Left lobe of liver (tissue), 2 donors: ENCODE data around the gene STXBP3. TPM values are rescaled to one million over a fixed set of nuclear protein-coding genes. Genes with fewer than 3 reads are reported as not detected.
"Not testable (repeated sequence)": the region's sequence is repeated elsewhere in the genome, so short reads cannot be mapped to it uniquely, and the experiment has no call there.

Source experiments
- ATAC-seq: fragments of 200-7000 bp; cut with Tn5 transposase; one replicate; pipeline ENCODE4 v1.9.1; 2020; ENCODE audit warnings: mild to moderate bottlenecking, moderate library complexity
- DNase-seq: peaks from one replicate; pipeline ENCODE4 v3.0.0-alpha.2; 2020; ENCODE audit warnings: low spot score
- total RNA-seq: library from RNA; stranded (reverse); gene quantifications from one replicate; pipeline ENCODE4 v1.2.1, GENCODE V29; 2021
- donor health status: DM: no; HTN: no; CAD: no; lungs with moderate emphysema.
- donor health status: DM: no; HTN: yes; CAD: no.

STXBP3 gene, protein sequence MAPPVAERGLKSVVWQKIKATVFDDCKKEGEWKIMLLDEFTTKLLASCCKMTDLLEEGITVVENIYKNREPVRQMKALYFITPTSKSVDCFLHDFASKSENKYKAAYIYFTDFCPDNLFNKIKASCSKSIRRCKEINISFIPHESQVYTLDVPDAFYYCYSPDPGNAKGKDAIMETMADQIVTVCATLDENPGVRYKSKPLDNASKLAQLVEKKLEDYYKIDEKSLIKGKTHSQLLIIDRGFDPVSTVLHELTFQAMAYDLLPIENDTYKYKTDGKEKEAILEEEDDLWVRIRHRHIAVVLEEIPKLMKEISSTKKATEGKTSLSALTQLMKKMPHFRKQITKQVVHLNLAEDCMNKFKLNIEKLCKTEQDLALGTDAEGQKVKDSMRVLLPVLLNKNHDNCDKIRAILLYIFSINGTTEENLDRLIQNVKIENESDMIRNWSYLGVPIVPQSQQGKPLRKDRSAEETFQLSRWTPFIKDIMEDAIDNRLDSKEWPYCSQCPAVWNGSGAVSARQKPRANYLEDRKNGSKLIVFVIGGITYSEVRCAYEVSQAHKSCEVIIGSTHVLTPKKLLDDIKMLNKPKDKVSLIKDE
- total RNA-seq, result 16.2 TPM

DNA sequence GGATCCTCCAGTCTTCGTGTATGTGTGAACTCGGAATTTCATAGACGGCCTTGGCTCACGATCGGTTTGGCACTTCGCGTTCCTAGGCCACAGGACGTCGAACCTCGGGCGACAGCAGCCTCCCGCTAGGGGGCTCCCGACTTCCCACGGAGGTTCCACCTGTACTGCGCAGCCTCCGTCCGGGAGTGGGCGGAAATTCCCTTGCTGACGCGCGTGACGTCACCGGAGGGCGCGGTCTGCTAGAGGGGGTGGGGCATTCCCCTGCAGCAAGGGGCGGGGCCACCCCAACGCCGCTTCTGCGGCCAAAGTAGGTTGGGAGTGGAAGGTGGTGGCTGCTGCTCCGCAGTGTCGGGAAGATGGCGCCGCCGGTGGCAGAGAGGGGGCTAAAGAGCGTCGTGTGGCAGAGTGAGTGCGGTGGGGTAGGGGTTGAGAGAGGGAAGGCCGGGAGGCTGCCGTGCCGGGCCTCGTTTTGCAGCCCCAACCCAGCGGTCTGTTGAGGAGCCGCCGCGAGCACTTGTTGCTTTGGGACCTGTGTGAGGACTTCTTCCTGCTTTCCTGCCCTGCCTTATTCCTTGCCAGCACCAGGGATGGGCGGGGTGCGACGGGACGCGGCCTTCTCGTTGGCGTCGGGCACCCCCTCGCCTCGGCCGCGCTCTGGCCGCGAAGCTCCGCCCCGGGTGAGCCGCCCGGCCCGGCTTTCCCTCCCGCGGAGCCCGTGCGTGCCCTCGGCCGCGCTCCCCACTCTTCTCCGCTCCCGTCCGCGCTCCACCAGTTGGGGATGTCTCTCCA, at the start of gene STXBP3:
Gene STXBP3, plus strand, starts transcription at position 293 of the 789 bp plus-strand sequence. Its CDS starts 64 bp downstream, at position 357.
- DNase-seq (peak; percentile 99), ATAC-seq (peak; percentile 94)

DNA sequence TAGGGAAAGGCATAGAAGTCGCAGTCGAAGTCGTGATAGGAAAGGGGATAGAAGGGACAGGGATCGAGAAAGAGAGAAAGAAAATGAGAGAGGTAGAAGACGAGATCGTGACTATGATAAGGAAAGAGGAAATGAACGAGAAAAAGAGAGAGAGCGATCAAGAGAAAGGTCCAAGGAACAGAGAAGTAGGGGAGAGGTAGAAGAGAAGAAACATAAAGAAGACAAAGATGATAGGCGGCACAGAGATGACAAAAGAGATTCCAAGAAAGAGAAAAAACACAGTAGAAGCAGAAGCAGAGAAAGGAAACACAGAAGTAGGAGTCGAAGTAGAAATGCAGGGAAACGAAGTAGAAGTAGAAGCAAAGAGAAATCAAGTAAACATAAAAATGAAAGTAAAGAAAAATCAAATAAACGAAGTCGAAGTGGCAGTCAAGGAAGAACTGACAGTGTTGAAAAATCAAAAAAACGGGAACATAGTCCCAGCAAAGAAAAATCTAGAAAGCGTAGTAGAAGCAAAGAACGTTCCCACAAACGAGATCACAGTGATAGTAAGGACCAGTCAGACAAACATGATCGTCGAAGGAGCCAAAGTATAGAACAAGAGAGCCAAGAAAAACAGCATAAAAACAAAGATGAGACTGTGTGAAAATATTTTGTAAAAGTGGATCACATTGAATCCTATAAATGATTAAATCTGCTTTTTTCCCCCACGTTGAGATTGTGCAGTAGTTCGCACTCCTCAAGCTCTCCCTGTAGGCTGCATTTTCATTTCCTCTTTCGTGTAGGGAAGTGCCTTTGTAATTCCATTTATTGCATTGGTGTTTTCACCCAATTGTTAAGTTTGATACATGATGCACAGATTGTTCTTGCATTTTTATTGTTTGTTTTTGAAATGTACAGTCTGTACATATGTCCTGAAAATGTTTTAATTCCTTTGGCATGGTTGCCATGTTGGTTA, 46.8 kb upstream of the STXBP3 start:
- DNase-seq (no peak), ATAC-seq (no peak)

DNA sequence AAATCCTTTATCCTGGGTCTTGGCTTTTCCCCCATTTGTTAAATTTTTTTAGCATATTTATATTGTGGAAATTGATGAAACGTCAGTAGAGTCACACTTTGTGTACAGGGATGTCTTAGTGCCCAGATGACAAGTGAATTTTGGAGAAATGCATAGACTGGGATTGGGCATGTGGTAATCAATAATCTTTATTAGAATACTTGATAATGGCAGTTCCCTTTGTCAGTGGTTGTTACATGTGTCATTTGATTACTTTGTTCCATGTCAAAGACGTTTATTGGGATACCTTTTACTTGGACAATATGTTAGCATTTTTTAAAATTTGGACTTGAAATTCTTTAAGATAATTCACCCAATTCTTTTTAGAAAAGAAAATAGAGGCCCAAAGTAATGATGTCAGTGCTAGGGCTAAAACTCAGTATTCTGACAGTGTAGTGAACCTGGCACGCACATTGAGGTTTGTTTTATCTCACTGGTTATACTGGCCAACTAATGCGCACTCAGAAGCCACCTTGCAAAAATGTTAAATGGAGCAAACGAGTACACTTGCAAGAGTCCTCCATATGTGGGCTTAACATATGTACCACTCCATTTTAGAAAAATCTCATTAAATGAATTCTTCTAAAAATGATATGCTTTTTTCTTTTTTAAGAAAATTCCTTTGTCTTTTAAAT, 45.2 kb upstream of the STXBP3 start:
- ATAC-seq (no peak), DNase-seq (no peak)

DNA sequence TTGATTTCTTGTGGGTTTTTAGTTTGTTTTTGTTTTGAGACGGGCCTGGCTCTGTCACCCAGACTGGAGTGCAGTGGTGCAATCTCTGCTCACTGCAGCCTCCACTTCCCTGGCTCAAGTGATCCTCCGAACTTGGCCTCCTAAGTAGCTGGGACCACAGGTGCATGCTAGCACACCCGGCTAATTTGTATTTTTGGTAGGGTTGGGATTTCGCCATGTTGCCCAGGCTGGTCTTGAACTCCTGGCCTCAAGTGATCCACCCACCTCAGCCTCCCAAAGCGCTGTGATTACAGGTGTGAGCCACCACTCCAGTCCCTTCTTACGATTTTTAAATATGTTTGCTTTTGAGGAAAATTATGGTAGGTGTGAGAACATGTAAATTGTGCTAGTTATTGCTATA, 44.4 kb upstream of the STXBP3 start:
- not testable (repeated sequence) for ATAC-seq, DNase-seq

DNA sequence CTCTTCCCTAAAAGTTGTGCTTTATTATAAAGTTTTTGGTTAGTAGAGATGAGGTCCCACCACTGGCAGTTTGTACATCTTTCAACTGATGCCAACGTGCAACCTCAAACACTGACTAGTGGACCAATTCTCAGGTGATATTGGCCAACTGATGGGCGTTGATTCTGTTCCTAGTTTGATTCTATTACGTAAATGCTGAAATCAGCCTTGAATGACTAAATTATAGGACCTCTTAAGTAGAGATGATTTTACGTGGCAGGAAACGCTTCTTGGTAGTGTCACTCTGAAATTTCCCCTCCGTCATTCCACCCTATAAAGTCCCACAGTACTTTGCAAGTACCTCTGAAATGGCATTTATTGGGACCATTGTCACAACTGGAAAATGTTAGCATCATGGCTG, 42.5 kb upstream of the STXBP3 start:
- no peak for ATAC-seq
- no peak for DNase-seq

DNA sequence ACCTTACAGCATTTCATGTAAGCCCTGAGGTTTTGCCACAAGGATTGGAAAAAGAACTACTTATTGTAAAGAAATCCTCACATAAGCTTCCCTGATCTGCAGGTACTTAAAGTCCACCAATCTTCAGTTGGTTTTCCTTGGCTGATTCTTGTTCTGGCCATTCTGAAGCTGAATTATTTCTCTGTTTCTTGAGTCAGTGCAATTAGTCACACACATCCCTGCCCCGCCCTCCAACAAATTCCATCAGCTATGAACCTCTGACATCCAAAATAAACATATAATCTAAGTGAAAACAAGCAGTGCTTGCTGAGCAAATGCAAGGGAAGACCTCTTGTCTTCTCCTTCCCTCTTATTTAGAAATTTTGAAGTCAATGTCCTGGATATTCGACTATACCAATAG, 42.0 kb upstream of the STXBP3 start:
- no peak for ATAC-seq
- DNase-seq, result no peak

DNA sequence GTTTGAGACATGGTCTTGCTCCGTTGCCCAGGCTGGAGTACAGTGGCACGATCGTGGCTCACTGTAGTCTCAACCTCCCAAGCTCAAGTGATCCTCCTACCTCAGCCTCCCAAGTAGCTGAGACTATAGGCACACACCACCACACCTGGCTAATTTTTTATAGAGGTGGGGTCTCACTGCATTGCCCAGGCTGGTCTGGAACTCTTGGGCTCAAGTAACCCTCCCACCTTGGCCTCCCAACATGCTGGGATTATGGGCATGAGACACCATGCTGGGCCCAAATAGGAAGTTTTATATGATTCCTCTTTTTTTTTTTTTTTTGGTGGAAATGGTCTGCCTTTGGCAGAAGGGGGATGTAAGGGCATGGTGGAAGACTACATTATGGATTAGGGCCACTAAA, 39.8 kb upstream of the STXBP3 start:
- ATAC-seq, result no peak
- no peak for DNase-seq

DNA sequence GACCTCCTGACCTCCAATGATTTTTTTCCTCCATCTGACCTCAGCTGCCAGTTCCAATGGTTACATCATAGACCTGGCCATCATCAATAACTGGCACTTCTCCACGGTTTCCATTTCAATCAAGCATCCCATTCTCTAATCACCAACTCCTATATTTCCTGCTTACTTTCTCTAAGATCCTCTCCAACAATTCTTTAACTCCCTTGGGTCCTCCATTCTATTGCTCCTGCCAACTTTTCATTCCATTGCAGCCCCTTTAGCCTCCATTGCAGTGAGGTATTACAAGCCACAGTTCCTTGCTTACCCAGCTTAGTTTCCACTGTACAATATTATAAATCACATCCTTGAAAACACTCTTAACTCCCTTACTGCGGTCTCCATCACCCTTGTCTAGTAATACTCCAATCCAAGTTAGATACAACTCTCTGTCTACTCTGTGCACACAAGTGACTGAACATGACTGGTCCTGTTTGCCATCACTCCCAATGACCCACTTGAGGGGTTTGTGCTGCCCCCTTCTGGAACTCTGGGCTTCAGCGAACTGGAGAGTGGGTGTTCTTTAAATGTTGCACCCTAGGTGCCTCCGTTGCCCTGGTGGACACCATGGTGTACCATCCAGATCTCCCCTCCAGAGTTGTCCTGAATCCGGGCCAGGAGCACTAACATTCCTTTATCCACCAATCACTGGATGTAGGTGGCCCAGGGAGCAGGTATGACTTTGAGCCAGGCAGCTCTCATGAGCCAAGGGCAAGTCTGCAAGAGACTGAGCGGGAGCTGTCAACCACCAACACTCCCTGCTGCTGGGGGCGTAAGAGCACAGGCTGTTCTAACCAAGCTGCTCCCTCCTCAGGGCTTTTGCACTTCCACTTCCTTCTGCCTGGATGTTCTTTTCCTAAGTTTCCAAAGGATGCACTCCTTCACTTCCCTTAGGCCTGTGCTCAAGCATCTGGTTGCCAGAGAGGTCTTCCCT, 37.5 kb upstream of the STXBP3 start:
- DNase-seq (no peak), ATAC-seq (no peak)

DNA sequence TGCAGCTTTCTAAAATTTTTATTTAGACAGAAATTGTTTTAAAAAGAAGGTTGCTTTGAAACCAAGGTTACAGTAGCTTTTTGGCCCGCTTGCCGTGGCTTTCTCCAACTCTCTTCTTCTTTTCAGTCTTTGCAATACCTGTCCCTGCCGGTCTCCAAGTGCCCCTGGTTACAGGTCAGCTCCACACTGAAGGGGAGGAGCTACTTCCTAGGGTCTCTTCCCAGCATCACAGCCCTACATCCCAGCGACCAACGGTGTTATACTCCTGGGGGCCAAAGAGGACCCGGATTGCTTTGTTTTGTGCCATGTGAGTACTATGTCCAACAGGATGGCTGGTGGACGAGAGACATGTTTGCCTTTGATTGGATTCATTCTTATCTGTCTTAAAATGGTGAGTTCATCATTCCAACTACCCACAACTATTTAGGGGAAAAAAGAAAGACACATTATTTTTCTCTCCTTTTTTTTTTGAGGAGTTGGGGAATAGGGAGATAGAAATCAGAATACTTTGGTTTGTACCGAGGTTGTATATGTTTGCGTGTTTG, 33.8 kb upstream of the STXBP3 start, which contains the start of gene FNDC7:
Gene FNDC7, plus strand, starts transcription at position 303 of the 545 bp plus-strand sequence. Its CDS starts 26 bp downstream, at position 329.
- DNase-seq (no peak), ATAC-seq (no peak)

DNA sequence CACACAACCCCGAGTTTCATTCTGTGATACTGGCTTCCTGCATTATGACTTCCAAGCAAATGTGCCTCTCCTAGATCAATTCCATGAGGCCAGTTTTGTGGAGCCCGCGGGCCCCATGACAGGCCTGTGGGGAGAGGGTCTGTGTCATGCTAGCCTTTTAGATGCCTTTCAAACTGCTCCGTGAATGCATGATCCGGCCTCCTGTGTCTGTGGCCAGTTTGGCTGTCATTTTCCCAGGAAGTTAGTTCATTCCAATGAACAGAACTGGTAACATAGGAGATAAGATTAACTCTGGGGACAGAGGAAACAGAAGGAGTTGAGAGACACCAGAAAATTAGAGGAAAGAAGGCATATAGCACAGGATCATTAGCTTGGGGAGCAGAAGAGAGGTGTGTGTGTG, 30.5 kb upstream of the STXBP3 start:
- DNase-seq (no peak), ATAC-seq (no peak)

DNA sequence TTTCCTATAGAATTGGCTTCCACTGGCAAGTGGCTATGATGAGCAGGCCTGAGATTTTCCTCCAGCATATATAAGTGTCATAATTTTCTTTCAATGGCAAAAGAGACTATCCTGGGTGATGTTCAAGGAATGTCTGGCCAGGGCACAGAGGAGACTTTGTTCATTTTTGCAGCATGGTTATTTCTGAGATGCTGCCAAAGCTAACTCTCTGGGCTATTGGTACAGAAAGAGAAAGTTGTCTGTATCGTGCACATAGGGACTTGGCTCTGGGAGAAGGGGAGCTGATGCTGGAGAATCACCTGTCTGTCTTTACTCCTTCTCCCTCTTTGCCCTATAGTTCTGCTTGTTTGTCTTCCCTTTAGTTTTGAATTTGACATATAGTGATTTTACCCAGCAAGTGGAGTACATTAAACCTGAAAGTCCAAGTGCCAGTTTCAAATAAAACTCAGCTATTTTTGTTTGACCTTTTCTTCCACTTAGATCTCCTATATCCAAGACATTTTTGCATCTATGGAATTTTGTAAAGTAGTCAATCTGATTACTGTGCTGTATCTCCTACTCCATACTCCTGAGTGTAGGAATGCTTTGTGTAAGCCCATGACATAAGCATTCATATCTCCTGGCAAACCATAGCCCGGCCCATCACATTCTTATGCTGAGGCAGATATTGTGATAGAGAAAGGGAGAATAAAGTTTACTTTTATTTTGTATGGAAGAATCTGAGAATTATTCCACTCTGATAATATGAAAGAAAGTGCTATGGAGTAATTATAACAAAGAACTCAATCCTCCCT, 29.8 kb upstream of the STXBP3 start:
- ATAC-seq (no peak), DNase-seq (no peak)

DNA sequence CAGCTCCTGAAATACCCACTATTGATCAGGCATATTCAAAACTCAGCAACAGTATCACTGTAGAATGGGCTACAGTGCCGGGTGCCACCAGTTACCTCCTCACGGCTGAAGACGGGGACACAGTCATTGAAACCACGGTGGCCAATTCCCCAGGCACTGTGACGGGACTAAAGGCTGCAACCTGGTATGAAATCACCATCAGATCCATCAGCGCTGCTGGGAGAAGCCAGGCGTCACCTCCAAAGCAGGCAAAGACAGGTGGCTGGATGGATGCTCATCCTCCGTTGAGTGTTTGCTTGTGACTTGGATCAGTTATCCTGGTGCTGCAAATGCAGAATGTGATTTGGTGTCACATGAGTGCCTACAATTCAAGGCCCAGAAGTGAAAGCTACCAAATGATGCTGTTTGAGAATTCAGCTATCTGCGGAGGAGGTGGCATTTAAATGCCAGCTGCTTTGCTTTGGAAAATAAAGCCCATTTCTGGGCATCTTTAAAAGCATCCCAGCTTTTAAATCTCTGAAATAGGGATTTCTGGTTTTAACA, 28.6 kb upstream of the STXBP3 start:
- DNase-seq (no peak), ATAC-seq (no peak)

DNA sequence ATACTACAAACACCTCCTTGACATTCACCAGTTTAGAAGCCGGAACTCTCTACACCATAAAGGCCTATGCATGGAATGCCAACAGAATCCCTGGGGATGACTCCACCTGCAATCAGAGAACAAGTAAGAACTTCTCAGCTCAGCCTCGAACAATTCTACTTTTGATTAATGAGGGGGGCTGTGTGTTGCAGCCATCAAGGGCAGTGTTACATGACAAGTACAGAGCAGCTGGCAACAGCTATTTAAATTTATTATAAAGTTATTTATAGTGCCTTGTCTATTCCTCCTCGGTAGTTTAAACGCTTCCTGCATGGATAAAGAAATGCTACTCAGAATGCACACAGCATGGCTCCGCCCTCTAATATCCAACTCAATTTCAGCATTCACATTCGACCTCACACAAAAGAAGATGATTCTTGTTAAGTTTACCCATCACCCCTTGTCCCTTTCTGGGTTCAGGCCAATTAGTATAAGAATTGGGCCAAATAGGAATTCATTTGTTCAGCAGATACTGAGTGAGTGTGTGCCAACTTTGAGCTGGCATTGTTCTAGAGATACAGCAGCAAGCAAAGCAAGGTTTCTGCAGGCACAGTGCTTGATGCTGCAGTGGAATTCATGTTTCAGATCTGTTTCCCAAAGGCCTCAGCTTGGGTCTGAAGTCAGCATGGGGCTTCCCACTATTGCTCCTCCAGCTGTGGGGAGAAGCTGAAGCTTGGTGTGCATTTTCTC, 27.4 kb upstream of the STXBP3 start:
- ATAC-seq (no peak), DNase-seq (no peak)

DNA sequence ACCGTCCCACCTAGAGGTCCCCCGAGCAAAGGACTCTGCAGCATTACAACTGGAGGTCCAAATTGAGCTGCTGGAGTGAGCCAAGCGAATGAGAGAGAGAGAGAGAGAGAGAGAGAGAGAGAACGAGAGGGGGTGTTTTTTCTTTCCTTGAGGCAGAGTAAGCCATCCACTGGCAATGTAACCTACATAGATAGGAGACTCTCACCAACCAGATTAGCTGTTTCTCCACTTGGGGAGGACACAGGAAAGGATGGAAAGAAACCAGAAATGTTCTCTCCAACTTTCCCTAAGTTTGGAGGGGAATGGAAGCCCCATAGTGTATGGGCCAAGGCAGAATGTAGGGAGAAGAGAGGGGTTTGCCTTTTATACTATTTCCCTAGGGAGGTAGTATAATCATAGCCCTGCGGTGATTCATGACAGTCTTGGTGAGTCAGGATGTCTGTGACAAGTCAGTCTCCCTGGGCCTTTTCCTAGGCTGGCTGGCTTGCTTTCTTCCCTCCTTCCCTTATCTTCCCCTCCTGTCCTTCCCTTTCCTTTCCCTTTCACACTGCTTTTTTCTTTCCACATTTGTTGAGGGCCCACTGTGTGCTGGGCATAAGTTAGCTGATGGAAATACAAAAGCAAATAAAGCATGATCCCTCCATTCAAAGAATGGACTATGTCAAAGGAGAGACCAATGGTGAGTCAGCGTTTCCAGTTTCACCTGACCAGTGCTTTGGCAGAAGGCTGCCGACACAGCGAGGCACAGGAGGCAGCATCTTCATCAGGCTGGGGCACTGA, 26.6 kb upstream of the STXBP3 start:
- ATAC-seq, result no peak

DNA sequence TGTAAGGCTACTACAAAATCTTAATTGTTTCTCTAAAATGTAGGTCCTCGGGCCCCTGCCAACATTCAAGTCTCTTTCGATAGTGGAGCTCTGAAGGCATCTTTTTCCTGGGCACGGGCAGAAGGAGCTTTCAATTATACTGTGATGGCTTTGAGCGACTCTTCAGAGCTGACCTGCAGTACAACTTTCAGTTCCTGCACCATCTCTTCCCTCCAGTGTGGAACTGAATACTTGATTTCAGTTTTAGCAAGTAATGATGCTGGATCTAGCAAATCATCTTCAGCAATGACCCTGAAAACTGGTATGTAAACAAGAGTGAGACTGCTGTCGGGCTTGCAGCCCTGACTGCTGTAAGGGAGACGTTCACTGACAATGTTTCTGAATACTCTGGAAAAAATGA, 24.2 kb upstream of the STXBP3 start:
- DNase-seq (no peak), ATAC-seq (no peak)

More for the DNA sequence above, 26.6 kb upstream of the STXBP3 start:
- no peak for DNase-seq

DNA sequence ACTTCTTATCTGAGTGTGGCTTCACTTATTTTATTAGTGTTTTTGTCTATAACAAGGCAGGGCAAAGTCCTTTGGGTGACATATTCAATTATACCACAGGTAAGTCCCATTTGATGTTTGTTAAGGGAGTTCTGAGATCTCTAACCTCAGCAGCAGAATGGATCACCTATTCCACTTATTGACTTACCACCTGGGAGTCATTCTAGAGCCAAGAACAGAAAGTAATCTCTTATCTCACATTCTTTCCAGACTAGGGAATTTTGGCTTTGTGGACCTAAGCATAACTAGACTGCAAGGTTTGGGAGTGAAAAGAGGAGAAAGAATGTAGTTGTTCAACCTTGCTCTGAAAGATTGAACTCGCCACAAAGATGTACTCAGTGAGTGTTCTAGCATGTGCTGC, 20.6 kb upstream of the STXBP3 start:
- ATAC-seq (no peak), DNase-seq (no peak)
